ENCODE measurements around the gene MGLL.

Gene MGLL

DNA sequence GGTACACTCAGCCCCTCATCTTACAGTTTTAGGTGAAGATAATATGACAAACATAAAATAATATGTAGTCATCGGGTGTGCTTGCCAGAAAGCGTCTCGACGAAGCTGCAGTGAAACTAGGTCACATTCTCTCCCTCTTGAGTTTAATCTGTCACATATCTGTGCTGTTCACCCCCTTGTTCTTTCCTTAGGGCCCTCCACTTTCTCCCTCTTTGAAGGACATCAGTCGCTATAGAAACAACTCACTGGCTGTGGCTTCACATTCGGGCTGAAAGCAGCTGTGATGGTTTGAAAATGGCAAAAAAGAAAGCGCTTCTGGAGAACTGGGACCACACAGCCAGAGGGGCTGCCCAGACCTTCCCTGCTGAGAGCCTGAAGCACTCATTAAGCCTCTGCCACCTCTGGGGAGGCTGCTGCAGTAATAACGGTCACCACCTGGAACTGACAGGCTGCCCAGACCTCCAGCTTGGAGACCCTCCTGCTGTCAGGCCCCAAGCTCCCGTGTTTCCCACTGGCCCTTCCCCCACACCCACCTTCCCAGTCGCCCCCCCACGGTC lies 99.2 kb downstream of the MGLL start:
- DNase-seq (ENCODE audit: low read depth in 2 of 2): no peak

DNA sequence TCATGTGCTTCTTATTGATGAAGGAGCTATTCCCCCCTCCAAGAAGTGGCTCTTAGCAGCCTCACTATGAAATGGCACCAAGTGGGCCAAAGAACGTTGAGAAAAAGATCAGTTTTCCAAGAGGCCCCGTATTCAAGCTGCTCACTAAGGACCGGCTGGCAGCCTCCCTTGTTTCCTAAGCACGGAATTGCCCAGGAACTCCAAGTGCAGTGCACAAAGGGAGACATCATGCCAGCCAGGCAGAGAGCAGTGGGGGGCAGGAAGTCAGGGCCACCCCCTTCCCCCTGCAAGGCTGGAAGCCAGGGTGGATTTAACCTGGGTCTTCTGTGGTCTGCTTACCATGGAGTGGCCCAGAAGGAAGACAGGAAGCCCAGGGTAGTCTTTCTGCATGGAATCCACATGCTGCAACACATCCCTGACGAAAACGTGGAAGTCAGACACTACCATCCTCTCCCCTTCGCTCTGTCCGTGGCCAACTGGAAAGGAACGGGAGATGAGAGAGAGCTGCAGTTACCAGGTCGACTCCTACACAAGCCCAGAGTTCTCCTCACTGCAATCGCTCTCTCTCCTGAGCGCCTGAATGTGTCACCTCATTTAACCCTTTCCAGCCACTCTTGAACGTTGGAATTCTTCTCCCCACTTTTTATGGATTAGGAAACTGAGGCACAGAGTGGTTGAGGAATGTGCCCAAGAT lies 100.1 kb downstream of the MGLL start:
- DNase-seq (ENCODE audit: low read depth in 2 of 2): no peak

DNA sequence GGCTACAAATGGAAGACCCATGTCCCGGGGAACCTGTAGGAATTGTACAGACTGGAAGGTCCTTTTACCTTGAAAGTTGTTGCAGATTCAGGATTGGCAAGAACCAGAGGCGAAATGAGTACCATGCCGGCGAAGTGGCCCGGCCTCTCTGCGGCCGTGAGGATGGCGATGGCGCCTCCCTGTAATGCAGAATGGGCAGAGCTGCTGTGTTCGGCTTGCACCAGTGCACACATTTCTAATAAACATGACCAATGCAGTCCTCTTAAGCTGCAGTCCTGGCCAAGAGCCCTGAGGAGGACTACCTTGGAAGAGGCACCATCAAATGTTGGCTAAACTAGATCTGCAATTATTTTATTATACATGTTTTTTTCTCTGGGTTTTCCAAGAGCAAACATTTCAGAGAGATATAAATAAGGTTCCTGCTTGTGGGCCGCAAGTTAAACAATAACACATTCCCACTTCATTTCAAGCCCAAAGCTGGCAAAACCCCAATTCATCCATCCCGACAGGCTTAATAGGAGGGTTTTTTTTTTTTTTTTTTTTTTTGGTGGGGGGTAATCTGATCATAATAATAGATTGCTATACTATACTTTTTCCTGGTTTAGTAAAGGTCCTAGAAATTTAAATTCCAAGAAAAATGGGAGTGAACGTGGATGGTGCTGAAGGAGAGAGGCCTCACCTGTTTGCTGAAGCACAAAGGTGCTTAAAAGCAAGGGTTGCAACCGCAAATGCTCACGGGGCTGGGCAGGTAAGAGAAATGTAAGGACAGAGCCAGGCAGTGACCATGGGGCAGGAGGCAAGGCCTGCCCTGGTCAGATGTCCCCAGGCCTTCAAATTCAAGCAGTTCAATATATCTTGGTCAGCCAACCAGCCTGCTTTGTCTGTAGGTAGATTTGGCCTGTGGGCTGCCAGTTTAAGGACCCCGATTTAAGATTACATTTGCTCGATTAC lies 101.1 kb downstream of the MGLL start:
- no peak for DNase-seq (ENCODE audit: low read depth in 2 of 2)

DNA sequence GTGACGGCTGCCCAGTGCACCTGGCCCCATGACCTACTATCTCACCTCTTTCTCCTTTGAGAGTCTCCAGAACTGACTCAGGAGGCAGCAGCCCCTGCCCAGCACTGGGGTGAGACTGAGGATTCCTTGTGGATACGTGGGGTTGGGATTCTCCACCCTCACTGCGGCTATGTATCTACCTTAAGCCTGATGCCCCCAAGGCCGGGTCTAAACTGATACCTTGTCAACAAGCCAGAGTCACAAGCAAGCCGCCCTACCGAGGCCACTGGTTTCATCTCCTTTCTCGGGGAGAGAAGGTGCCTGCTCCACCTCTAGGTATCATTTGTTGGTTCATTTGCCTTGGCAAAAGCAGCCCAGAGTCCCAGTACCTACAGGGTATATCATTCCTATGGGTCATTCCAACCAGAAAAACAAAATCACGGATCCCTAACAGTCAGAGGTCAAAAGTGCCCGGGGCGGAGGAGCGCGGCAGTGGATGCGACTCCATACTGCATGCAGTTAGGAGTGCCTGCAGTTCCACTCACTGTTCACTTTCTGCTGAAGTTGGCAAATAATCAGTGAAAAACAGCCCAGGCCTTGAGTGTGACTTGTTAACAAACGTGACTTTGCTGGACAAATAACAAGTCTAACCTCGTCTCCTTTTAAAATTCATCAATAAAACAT lies 102.0 kb downstream of the MGLL start:
- DNase-seq (ENCODE audit: low read depth in 2 of 2): no peak

DNA sequence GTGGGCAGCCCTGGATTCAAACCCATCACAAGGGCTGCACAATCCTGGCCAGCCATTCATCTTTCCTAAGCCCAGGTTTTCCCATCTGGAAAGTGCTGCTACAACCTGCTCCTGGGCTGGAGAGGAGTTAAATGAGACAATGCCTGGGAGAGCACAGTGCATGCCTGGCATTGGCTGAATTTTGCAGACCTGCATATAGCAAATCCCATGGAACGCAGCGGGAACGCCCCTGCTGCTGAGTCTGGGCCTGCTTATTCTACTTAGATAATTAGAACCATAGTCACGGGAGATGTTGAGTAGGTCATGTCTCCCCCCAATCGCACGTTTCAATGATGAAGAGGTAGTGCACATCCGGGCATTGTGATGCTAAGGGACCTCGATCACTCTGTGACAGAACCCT lies 102.9 kb downstream of the MGLL start:
- no peak for DNase-seq (ENCODE audit: low read depth in 2 of 2)

DNA sequence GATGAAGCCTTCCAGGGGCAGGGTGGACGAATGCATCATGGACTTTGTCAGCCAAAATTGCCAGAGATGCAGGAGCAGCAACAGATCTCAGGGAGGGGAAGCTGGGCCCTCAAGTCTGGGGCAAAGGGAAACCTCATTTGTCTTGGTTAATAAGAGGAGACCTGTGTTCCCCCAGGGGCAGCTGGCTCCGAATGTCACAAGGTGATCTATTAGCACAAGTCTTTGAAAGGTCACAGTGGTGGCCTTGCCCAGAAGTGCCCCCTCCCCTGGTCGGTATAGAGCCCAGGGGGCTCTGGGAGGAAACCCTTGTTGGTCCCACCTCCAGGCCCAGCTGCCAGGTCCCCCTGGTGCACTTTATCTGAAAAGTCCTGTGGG lies 103.4 kb downstream of the MGLL start:
- DNase-seq (ENCODE audit: low read depth in 2 of 2): no peak

DNA sequence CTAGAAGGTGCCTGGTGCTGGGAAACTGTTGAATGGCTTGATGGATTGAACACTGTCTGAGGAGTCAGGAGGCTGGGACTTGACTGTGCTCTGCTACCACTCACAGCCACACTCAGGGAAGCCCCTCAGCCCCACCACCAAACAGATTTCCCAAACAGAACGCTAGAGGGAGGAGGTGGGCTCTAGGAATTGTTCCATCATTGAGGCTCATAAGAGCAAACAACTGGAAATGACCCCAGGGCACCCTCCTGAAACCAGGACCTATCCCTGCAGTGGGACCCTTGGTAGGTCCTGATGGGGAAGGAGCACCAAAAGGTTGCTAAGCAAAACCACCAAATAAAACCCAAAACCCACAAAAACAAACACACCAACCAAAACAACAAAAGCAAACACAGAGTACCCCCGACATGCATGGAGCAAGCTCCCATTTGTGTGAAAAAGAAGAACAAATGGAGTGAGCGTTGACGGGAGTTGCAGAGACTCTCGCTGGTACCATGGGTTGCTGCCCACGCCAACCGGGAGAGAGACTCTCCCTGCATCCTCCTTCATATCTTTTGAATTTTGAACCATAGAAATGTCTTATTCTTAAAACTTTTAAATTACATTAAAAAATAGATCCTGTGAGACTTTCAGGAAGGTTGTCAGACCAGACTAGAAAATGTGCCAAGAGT lies 103.9 kb downstream of the MGLL start:
- DNase-seq (ENCODE audit: low read depth in 2 of 2): no peak

DNA sequence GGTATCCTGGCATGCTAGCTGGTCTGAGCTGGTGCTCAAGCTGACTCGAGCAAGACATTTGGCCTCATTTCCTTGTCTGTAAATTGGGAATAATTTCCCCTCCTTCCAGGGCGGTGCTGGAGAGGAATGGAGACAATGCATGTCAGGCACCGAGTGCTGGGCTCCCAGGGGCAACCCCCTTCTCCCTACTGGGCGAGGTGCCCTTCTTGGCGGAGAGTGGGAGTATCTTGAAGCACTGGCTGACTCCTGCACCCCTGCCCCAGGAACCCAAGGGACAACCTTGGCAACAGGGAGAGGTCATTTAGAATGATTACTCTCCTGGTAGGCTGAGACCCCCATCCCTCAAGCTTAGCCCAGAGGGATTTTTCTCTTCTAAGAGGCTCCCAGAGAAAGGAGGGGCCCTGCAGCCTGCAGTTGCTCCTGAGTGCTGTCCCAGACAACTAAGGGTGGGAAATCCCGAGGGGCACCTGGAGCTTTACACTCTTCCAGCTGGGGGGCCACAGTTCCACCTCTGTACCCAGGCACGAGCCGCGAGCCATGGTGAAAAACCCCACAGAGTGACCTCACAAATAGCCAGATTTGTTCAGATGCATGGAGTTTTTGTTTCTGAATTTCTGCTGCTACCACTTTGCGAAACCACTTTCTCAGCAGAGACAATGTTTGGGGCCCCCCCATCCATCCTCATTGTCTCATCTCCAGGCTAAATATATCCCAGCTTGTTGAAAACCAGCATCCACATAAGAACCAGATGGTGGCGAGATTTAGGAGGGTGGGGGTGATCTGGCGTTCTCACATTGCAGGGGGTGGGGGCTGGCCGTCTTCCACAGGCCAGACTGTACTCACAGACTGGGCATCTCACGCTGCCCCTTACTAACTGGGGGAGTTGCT lies 104.7 kb downstream of the MGLL start:
- DNase-seq (ENCODE audit: low read depth in 2 of 2): no peak

DNA sequence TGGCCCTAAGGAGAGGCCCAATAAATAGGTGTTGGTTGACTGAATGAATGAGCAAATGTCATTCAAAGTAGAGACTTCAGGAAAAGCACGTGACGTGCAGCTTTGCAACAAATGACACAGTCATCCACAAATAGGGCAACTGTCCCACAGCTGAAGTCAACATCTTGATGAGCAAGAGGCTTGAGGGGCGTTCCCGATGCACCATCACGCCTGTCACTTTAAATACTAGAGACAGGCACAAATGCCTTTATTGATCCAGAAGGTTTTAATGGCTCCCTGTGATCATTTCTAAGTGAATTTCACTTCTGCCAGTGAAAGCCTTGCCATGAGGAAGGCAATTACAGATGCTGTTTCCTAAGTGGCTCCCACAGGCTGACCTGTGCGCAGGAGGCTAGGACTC lies 105.9 kb downstream of the MGLL start:
- no peak for DNase-seq (ENCODE audit: low read depth in 2 of 2)

DNA sequence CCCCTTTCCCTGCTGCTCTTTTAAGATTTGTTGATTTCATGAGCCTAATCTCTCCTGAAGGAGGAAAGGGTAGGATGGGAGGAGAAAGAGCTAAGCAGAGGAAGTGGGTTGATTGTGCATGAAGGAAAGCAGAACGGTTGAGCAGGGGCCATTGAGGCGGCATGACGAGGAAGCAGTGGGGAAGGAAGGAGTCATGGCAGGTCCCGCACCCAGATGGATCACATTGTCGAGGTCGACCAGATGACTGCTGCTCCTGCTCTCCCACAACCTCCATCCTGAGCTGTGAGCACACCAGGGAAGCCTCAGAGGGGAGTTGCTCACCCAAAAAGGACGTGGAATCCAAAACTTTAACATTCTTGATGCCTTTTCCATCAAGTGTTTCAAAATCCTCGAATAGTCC lies 106.8 kb downstream of the MGLL start:
- no peak for DNase-seq (ENCODE audit: low read depth in 2 of 2)

DNA sequence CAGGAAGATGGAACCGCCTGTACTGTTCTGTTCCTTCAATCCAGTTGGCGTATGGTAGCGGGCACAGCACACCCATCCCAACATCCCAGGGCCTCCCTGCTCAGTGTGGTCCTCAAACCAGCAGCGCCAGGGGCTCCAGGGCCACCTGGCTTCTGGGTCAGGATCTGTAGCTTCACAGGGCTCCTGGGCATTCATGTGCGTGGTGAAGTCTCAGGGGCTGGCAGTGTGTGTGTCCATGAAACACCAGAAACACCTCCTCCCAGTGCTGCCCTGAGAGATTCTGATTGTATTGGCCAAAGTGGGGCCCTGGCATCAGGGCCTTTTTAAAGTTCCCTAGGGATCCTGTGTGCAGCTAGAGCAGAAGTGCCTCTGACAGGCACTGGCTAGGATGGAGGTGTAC lies 107.4 kb downstream of the MGLL start:
- no peak for DNase-seq (ENCODE audit: low read depth in 2 of 2)

DNA sequence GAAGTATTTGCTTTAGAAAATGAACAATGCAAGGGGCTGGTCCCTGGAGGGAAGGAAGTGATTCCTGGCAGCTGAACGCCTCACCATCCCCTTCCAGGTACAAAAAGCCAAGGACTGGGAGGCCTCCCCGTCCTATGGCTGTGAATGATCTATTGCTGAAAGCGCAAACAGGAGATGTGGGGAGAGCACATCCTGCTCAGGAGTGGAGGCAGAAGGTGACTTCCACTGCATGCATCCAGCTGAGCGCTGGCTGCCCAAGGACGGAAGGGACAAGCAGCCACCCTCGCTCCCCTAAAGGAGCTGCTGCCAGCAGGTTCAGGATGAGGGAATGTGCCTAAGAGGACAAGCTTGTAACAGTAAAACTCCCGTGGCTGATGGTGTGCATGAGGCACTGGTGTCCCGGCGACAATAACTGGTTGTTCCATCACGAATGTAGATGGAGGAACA lies 108.2 kb downstream of the MGLL start:
- DNase-seq (ENCODE audit: low read depth in 2 of 2): no peak

DNA sequence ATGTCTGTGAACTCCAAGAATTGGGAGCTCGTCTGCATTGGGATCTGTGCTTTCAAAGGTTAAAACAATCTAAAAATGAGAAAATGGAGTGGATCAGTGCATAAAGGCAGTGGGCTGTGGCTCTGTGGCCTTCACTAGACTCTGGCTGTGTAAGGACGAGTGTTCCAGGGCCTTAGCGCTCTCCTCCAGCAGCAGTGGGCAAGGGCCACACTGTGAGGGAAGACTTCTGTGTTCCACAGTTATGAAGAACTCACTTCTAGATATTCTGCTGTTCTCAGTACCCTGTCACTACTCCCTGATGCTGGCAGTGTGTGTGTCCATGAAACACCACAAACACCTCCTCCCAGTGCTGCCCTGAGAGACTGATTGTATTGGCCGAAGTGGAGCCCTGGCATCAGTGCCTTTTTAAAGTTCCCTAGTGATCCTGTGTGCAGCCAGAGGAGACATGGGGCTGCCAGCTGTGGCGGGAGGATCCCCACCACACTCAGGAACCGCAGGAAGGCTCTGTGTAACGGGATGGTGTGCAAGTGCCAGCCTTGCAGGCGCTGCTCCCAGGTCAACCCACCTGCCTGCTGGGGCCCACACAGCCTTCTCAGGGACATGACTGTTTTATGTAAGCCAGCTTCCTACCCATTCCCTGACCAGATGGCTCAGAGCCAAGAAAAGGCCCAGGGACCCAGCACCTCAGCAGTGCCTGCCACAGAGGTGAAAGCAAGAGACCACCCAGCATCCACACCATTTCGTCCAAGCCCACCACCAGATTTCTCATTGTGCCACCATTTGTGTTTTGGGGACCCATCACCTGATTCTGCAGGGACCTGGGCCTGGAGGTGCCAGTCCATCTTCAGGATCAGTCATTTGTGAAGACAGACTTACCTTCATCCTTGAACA lies 109.2 kb downstream of the MGLL start:
- no peak for DNase-seq (ENCODE audit: low read depth in 2 of 2)

DNA sequence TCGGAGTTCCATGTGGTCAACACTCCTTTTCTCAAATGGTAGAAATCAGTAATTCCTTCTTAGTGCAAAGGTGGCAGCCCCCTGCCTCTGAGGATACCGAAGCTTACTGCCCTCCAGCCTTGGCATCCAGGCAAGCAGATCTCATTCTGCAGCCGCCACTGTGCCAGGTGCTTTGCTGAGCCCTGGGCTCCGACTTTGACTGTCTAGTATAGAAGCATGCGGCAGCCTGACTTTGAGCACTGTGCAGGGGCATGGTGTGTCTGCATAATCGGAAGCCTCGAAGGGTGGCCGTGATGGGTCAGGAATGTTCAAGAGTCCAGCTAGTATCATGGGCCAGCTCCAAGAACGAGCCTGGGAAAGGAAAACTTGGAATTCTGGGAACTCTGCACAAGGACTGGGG lies 109.9 kb downstream of the MGLL start:
- DNase-seq (ENCODE audit: low read depth in 2 of 2): no peak

DNA sequence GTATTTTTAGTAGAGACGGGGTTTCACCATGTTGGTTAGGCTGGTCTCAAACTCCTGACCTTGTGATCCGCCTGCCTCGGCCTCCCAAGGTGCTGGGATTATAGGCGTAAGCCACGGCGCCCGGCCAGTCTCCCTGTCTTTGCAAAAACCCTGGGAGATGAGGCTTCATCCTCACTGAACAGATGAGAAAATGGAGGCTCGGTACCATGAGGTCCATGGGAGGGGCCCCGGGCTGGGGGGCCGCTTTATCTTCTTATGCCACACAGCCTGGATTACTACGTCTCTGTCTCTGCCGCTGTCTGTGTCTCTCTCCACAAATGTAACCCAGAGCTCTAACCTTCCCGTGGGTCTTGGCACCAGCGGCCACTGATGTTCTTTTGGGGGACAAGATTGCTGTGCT lies 110.4 kb downstream of the MGLL start:
- DNase-seq (ENCODE audit: low read depth in 2 of 2): no peak

DNA sequence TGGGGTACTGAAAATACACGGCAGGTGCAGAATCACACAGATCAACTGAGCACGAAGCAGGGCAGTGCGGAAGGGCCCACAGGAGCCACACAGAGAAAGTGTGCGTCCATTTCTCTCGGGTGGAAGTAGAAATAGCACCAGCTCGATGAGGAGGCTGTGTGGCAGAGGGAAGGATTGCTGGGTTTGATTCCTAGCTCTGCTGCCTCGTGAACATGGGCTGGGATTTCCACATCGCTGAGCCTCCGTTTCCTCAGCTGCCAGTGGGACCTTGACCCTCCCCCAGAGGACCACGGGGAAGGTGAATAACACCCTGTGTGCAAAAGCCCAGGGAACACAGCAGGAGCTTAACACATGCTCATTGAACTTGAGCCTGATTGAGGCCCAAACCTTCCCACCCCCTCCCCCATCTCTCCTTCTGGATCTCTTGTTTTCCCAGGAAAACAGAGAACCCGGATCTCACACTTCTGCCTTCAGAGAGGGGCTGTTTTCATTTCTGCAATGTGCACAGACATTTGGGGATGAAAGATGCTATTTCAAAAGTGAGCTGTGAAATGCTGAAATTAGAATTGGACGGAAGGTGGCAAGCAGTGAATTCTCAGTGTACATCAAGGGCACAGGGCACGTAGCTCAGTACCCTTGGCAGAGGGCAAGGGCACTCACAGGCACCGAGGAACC lies 111.2 kb downstream of the MGLL start:
- DNase-seq (ENCODE audit: low read depth in 2 of 2): no peak

DNA sequence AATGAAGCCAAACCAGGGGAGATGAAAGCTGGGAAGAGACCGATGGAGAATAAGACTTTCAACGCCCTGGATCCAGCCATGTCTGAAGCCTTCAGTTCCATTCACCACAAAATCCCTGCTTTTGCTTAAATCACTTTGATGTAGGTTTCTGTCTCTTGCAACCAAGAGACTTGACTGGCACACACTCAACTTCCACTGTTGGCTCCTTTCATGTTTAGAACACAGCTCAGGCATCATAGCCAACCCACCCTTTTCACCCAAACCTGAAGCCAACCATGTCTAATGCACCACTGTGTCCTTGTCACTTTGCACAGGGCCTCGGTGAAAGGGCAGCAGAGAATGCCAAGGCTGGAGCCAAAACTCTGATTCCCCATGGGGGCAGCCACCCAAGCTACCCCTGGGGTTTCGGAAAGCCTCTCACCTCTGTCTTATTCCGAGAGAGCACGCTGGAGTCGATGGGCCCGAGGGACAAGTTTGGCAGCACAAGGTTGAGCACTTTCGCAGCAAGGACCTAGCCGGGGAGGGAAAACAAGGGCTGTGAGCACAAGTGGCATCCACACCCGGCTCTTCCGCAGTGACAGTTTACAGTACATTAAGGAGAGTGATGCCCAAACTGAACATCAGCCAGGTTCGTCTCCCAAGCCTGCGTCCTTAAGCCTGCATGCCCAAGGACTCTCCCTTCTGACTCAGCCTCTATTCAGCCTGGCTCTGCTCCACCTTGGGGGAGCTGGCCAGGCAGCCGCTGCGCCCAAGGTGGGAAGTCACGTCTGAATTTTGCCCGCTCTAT lies 112.0 kb downstream of the MGLL start:
- no peak for DNase-seq (ENCODE audit: low read depth in 2 of 2)

DNA sequence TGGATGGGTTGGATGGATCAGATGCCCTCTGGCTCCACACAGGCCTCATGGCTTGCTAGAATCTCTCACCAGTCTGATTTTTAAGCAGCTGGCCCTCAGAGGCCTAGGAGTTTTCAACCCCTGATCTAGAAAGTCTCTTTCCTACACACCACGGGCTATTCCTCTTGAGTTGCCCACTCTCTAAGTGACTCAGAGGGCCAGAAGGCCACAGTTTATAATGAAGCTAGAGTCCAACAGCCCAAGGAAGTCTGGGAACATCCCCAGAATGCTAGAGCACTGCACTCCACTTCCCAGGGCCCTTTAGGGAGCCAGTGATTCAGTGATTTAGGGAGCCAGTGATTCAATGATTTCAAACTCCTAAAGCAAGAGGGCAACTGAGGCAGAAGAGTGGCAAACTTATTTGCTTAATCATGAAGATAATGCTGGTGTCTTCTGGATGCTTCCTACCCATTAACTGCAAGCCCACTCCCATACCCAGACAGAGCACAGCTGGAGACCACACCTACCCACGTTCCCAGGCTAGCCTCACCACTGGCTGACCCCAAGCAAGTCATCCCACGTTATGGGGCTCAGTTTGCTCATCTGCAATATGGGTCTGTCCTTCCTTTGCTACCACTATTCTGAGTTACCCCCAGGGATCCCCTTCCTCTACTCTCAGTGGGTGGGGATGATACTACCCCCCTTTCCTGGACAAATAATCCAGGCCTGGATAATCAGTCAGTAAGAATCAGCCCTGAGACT lies 112.8 kb downstream of the MGLL start:
- no peak for DNase-seq (ENCODE audit: low read depth in 2 of 2)

All from stimulated activated CD8-positive, alpha-beta memory T cell treated with anti-CD3 and anti-CD28 coated beads, Interleukin-2, amount 100 ng/mL, for 1 hour (primary cell).